HG03558 (cell line): ENCODE measurements around the gene GGTLC2.
"Not testable (repeated sequence)": the region's sequence is repeated elsewhere in the genome, so short reads cannot be mapped to it uniquely, and the experiment has no call there.

Experiments
- ATAC-seq: cut with Tn5 transposase; IDR thresholded peaks from one replicate; pipeline ENCODE4 v1.9.1; 2021; ENCODE audit warnings: moderate number of reproducible peaks; ENCODE audit not compliant: unreplicated experiment; ENCODE audit errors: extremely low read depth

Gene GGTLC2

DNA sequence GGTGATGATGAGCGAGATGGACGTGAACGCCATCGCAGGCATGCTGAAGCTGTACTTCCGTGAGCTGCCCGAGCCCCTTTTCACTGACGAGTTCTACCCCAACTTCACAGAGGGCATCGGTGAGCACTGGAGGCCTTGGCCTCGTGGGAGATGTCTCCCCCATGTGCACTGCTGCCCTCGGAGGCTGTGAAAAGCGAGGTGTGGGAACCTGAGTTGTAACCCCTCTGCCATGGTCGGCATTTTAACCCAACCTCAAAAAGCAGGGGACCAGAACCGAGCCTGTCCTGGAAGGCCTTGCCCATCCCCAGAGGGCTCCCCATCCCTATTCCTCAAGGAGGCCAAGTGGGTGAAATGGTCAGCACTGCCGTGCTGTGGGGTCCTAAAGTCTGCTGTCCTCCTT is 10.9 kb upstream of the GGTLC2 start:
- ATAC-seq: not testable (repeated sequence)

DNA sequence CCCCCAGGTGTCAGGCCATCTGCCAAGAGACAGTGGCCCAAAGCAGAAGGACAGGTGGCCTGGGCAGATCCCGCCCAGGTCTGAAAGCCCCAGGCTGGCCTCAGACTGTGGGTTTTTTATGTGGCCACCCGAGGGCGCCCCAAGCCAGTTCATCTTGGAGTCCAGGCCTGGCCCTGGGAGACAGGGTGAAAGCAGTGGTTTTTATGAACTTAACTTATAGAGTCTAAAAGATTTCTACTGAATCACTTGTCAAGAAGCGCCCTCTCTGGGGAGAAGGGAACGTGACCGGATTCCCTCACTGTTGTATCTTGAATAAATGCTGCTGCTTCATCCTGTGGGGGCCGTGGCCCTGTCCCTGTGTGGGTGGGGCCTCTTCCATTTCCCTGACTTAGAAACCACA is 8.2 kb upstream of the GGTLC2 start:
- ATAC-seq: not testable (repeated sequence)

DNA sequence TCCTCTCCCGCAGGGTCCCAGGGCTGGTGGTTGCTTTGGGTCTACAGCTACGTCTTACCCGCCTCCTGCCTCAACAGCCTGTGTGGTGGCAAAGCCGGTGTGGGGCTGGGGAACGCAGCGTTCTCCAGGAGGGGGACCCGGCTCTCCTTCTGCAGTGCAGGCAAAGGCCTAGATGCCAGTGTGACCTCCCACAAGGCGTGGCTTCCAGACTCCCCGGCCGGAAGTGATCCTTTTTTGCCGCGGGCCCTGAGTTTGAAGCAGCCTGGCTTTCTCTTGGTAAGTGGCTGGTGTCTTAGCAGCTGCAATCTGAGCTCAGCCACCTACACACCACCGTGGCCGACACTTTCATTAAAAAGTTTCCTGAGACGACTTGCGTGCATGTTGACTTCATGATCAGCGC is 6.1 kb upstream of the GGTLC2 start:
- not testable (repeated sequence) for ATAC-seq

DNA sequence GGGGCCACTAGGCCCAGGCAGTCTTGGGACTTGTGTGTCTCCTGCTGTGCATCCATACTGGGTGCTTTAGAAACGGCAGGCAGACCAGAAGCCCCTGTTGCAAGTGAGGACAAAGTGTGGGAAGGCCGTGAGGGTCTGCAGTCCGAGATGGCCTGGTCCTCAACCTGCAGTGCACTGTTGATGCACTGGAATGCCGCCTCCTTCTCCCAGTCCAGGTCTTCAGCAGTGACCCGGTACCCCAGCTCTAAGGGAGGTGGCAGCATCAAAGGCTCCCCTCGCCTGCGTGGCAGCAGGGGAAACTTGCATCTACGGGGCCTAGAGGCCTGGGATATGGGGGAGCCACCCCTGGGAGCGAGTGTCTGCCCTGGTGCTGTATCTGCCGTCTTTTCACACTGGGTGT is 2.2 kb upstream of the GGTLC2 start:
- ATAC-seq: not testable (repeated sequence)

DNA sequence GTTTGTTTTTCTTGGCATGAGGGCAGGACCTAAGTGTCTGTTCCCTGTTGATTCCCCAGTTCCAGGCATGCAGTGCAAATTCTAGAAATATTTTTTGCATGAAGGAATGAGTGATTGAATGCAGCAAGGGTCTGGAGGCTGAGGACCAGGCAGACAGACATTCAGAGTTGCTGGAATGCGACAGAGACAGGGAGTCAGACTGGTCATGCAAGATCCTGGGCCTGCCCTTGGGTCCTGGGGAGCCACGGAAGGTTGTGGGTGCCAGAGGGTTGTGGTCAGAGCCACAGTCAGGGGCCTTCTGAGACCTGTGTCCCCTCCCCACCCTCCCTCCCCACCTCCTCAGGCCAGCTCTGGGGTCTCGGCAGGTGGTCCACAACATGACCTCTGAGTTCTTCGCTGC is 1.6 kb downstream of the GGTLC2 start:
- ATAC-seq: not testable (repeated sequence)

DNA sequence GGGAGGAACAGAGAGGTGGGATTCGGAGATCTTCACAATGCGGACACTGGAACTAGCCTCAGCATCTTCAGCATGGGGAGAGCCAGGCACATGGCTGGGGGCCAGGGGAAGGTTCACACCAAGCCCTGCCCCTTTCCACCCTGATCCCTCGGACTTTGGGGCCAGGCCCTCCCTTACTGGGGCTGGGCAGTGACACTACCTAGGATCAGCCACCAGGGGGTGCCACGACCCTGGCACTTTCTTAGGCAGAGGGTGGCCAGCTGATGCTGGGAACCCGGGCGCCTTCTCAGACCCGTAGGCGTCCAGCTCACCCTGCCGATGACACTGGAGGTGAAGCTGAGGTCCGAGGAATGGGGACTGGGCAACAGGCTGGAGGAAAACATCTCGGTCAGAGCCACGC is 3.5 kb downstream of the GGTLC2 start:
- not testable (repeated sequence) for ATAC-seq

DNA sequence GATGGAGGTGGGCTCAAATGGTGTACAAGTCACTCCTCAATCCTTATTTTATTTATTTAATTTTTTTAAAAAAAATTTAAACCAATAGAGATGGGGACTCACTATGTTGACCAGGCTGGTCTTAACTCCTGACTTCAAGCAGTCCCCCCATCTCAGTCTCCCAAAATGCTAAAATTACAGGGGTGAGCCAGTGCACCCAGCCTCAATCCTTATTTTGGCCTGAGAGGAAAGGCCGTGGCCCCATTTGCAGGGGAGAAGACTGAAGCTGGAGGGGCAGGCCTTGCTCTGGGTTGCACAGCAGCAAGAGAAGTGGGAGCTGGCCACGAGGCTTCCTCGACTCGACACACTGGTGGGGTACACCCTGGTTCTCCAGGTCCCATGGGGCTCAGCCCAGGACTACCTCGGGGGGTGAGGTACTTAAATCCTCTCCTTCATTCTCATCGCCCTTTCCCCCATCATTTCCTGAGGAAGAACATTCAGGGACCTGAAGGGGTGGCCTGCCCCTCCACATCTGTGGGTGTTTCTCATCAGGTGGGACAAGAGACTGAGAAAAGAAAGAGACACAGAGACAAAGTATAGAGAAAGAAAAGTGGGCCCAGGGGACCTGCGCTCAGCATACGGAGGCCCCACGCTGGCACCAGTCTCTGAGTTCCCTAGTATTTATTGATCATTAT is 4.6 kb downstream of the GGTLC2 start:
- not testable (repeated sequence) for ATAC-seq

DNA sequence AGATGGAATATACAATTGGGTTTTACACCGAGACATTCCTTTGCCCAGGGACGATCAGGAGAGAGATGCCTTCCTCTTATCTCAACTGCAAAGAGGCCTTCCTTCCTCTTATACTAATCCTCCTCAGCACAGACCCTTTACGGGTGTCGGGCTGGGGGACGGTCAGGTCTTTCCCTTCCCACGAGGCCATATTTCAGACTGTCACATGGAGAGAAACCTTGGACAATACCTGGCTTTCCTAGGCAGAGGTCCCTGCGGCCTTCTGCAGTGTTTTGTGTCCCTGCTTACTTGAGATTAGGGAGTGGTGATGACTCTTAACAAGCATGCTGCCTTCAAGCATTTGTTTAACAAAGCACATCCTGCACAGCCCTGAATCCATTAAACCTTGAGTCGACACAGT is 5.3 kb downstream of the GGTLC2 start:
- ATAC-seq: not testable (repeated sequence)

DNA sequence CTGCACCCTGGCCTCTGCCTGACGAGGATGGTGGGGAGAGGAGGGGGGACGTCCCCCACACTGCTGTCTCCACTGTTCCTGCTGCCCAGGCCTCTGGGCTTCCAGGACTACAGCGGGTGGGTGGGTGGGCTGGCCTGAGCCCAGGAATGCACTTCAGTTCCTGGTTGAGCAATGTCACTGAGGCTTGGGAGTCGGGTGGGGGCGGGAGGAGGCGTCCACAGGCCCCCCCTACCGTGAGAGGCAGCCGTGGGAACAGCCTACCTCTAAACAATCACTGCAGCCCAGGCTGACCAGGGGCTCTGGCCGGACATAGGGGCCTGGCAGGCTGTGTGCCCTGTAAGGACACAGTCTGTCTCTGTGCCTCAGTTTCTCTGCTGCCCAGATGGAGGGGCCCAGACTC is 6.0 kb downstream of the GGTLC2 start:
- not testable (repeated sequence) for ATAC-seq

DNA sequence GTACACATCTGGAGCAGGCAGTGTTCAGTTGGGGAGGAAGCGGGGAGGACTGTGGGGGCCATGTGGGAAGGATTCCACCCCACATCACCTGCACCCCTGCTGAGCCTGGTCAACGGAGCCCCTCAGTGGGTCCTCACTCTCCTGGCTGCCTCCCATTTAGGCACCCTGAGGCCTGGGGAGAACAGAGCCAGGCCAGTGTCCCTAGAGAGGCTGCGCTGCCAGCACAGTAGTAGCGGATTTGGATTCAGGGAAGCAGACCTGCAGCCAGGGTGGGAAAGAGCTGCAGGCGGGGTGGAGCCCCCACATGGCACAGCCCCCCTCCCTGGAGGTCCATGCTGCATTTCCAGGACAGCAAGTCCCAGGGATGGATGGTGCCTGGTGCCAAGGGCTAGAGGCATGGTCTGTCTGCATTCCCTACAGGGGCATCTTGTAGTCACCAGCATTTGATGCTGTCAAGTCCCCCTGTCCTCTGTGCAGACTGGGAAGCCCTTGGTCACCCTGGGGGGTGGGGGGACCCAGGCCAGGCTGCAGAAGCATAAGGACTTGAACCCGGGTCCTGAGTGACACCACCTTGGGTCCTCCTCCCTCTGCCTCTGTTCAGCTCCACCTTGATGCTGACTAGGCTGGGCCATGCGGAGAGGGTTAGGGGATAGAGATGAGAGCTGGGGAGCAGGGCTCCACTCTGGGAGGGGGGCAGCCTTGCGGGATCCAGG is 6.5 kb downstream of the GGTLC2 start:
- ATAC-seq: not testable (repeated sequence)

DNA sequence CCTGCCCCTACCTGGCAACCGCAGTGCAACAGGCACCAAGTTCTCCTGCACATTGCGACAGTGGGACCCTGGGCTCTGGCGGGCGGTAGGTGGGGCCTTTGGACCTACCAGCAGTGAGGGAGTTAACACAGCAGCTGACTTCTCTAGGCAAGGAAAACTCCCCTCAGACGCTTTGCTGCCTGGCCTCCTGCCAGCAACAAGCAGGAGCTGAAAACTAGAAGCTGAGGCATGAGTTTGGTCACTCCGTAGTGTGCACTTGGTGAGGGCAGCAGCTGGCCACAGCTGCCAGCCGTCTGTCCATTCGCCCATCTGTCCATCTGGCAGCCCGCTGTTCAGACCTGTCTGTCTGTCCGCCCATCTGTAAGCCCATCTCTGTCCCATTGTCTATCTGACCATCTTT is 7.2 kb downstream of the GGTLC2 start:
- ATAC-seq: not testable (repeated sequence)

DNA sequence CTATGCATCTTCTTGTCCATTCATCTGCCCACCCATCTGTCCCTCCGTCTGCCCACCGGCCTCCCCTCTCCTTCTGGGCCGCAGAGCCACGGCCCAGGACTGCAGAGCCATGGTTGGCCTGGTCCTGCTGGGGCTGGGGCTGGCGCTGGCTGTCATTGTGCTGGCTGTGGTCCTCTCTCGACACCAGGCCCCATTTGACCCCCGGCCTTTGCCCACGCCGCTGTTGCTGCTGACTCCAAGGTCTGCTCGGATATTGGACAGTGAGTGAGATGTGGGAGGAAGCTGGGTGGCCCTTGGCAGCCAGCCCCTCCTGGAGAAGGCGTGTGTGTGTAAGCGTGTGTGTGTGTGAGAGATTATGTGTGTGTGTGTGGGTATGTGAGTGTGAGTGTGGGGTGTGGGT is 7.7 kb downstream of the GGTLC2 start:
- not testable (repeated sequence) for ATAC-seq

DNA sequence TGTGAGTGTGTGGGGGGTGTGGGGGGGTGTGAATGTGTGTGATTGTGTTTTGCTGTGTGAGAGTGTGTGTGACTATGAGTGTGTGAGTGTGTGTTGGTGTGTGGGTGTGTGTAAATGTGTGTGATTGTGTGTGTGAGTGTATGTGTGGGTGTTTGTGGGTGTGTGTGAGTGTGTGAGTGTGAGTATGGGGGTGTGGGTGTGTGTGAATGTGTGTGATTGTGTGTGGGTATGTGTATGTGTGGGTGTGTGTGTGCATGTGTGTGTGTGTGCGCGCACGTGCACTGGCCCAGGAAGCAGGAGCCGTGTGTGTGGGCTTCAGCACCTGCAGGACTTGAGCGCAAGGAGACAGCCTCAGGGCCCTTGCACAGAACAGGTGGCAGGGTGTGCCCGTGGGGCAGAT is 8.2 kb downstream of the GGTLC2 start:
- not testable (repeated sequence) for ATAC-seq

DNA sequence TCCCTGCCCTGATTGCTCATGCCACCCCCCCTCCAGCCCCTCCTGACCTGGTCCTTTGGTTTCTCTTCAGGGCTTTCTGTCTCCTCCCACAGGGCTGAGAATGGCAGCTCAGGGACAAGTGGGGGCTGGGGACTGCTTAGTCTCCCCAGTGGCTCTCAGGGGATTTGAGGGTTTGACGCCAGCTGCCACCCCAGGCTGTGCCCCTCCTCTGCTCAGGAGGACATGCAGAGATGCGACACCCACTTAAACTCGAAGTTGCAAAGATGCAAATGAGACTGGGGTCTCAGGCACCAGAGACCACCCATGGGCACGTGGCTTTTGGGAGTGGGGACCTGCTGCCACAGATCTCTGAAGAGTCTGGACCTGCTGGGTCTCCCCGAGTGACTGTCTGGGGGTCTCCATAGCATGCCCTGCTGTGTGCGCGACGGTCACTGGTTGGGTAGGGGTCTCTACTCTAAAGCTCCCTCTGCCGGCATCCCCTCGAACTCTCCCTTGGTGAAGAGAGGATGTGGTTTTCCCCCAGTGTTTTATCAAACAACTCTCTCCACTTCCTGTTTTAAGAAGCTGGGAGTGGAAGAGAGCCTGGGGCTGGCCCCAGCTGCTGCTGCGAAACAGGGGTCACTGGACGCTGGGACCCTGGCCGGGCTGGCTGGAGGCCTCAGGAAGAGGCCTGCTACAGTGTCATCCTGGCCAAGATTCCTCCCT is 9.4 kb downstream of the GGTLC2 start:
- not testable (repeated sequence) for ATAC-seq

DNA sequence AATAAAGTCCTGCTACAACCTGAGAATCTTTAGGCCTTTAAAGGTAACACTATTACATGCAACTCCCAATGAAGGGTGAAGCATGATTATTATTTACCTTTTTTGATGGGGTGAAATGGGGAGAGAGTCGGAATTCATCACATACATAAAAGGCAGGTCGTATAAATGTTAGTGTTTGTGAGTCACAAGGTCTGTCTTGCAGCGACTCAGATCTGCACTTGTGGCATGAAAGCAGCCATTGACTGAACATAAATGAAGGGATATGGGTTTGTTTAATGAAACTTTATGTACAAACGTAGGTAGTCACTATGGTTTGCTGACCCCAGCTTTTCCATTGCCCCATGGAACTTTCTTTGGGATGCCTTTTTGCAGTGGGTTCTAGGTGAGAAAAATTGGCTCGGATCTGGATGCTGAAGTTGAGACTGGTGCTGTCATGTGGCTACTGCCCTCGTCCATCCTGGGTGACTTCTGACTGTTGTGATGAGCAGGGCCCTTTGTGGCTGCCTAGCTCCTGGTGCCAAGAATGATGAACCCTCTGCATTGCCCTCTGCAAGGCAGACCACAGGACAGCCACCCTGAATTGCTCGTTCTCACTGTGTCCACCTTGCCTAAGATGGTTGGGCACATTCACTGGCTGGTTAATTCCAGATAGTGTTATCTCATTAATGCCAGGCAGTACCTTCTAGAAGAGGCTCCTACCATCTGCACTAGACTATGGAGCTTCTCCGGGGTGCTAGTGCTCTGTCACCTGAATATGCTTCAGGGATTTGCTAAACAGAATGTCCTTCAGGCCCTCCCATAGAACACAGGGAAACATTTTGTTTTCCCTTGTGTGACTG is 11.3 kb downstream of the GGTLC2 start:
- no peak for ATAC-seq

DNA sequence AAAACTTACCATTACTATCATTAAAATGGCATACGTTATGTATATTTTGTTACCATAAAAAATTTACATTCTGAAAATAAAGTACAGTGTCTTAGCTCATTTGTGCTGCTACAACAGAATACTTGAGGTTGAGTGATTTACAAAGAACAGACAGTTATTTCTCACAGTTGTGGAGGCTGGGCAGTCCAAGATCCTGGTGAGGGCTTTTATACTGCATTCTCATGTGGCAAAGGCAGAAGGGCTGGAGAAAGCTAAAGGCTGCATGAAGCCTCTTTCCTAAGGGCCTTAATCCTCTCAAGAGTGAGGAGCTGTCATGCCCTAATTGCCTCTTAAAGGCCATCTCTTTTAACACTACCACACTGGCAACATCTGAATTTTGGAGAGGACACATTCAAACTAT is 13.3 kb downstream of the GGTLC2 start:
- ATAC-seq: no peak

DNA sequence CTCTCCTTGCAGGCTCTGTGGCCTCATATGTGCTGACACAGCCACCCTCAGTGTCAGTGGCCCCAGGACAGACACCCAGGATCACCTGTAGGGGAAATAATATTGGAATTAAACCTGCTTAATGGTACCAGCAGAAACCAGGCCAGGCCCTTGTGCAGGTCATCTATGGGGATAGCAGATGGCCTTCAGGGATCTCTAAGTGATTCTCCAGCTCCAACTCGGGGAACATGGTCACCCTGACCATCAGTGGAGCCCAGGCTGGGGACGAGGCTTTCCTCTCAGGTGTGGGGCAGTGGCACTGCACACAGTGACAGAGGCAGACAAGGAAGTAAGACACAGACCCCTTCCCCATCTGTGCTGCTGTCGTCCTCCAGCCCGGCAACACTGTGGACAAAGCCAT is 16.9 kb downstream of the GGTLC2 start:
- ATAC-seq: no peak

DNA sequence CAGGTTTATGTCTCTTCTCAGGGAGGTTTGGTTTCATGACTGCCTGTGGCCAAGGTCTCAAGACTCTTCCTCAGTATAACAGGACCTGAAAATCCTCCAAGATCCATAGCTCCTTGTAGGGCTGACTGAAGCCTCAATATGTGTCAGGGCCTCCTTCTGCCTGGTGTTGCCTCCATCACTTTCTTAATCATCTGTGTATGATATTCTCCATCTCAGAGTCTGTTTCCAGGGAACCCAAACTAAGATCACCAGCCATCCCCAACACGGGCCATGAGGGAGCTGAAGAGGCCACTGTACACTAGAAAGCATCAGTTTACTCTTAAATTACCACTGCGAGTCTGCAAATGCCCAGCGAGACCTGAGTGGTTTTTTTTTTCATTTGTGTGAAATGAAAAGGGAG is 17.7 kb downstream of the GGTLC2 start:
- ATAC-seq: no peak

DNA sequence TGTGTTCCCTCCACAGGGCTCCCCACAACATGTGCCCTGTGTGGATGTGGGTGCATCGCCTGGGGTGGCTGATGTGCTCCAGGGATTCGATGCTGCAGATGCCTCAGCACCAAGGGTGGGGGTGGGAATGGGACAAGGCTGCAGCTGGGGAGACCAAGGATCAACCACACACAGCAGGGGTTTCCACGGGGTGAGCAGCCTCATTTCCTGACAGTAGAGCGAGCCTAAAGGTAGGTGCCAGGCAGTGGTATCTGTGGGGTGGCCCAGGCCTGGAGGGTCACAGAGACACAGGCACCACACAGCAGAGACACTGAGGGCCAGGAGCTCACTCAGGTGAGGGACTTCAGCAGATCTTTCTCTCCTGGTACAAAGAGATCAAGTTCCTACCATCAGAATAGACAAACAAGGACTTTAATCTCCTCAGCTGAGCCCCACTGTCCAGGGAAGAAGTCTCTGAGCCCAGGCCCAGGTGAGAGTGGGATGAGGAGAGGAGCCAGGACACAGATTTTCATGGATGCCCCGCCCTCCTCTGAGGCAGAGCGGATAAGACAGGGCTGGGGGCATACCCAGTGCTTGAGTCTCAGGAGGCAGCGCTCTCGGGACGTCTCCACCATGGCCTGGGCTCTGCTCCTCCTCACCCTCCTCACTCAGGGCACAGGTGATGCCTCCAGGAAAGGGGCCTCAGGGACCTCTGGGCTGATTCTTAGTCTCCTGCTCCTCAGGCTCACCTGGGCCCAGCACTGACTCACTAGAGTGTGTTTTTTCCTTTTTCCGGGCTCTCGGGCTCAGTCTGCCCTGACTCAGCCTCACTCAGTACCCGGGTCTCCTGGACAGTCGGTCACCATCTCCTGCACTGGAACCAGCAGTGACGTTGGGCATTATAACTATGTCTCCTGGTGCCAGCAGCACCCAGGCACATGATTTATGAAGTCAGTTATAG is 19.7 kb downstream of the GGTLC2 start:
- no peak for ATAC-seq
